LHCN-M2 (cell line): ENCODE data around the gene SCNN1G. TPM values are rescaled to one million over a fixed set of nuclear protein-coding genes. Genes with fewer than 3 reads are reported as not detected.
"Not testable (repeated sequence)": the region's sequence is repeated elsewhere in the genome, so short reads cannot be mapped to it uniquely, and the experiment has no call there.

Experiments
- DNase-seq: peaks from one replicate; pipeline ENCODE4 v3.0.0-alpha.2; 2012; ENCODE audit warnings: low read depth
- polyA plus RNA-seq: library from polyadenylated mRNA; unstranded; fragments of >200 nt; gene quantifications from one replicate; pipeline ENCODE4 v1.2.1, GENCODE V29; 2012; ENCODE audit warnings: missing spikeins
- total RNA-seq: library from RNA; depleted of rRNA; stranded (reverse); fragments of >200 nt; gene quantifications from 2 replicates; pipeline ENCODE4 v1.2.3, GENCODE V29; 2014; rRNA removed

Gene SCNN1G
- not detected in 2 replicates for total RNA-seq
- polyA plus RNA-seq = not detected

DNA sequence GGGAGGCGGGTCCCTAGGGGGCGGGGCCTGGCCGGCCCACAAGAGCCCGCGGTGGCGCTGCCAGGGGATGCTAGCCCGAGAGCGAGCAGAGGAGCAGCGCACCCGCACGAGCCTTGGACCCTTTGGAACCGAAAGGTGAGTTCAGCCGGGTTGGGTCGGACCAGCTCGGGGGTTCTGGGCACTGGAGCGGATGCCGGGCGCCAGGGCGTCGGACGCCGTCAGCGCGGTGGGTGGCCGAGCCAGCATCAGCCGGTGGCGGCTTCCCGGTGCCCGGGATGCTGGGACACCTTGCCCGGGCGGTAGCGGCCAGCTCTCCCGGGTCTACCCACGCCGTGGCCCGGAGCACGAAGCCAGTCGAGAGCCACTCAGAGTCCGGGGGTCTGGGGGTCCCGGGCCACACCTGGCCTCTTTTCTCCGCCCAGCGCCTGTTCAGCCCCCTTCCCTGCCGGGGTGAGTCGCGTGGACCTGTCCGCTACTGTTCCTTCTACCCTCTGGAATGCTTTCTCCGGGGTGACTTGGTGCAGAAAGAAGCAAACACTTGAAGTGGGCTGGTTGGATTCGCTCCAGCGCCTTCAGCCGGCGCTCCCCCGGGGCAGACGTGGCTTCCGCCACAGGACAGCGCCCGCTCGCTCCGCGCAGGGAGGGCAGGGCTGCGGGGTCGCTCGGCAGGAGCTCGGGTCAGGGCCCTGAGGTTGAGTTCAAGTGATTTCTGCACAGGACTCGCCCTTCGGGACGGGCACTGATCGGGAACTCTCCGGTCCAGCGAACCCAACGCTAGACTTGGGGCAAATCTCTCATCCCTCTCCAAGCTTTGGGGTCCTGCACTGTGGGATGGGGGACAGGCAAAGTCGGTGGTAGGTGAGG lies at the start of gene SCNN1G:
TSS of gene SCNN1G (plus strand) at position 67 of the 864 bp plus-strand sequence. CDS start 3,527 bp downstream, outside the sequence.
- no peak for DNase-seq

DNA sequence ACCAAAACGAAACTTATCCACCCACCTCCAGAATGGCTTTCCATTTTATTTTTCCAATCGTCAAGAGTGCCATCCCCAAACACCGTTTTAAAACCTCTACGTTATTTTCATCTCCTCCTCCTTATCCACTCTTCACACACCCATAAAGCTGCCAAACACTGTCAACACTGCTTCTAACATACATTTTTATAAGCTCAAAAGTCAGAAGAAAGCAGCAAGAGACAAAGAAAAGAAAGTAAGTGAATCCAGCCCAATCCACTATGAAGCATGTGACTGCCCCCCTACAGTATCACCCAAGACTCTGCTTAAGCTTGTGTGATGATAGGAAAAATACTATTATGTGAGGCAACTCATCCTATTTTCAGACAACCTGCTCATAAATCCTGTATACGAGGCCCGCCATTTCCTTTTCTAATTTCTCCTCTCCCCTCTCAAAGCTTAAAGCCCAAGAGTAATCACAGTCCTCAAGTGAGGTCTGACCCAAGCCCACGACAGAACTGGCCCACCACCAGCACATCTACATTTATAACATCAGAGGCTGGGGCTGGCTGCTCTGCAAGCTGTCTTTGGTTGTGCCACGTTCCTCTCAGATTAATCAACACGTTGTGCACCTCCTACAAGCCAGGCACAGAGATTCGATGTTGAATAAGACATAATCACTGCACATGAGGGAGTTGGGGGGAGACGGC lies 49.6 kb upstream of the SCNN1G start:
- DNase-seq = no peak

DNA sequence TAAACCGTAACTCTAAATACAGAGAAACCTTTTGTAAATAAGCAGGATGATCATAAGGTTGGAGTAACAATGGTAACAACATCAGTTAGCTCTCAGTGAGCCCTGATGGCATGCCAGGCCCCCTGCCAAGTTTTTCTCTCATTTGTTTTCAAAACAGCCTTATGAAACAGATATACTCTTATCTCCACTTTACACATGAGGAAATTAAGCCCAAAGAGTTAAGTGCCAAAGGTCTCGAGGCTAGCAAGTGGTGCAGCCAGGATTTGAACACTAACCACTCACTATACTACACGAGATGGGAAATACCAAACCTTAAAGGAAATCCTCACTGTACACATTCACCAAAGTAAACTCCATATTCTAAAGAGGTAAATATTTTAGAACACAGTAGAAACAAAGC lies 48.3 kb upstream of the SCNN1G start:
- DNase-seq = no peak

- DNase-seq = no peak
Observed at GRCh38 chr16:23137256-23137655, 45.3 kb upstream of the SCNN1G start.

DNA sequence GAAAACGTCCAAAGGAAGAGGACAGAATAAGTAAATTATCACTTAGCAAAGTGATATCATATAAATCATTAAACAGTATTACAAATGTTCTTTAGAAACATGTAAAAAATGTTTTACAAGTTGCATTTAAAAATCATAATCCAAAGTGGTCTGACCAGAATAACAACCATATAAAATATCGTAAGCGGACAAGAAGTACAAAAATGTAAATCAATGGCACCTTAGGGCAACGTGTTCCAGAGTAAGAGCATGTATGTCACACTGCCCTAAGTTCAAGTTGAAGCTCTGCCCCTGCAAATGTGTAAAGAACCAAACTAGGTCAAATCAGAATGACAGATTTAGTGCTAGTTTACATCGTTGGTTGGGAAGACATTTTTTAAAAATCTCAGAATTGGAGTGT lies 44.7 kb upstream of the SCNN1G start:
- DNase-seq = no peak

DNA sequence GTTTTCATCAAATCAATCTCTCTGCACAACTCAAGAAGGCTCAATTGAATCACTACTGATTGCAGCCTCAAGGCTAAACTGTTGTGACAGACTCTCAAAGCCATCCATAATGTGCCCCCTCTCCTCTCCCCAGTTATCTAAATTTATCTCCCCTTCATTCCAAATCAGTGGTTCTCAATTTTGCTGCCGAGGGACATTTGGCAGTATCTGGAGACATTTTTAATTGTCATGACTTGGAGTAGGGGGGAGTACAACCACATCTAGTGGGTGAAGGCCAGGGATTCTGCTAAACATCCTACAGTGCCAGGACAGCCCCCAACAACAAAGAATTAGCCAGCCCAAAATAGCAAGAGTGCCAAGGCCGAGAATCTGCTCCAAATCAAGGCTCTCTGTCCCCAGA lies 42.4 kb upstream of the SCNN1G start:
- no peak for DNase-seq

DNA sequence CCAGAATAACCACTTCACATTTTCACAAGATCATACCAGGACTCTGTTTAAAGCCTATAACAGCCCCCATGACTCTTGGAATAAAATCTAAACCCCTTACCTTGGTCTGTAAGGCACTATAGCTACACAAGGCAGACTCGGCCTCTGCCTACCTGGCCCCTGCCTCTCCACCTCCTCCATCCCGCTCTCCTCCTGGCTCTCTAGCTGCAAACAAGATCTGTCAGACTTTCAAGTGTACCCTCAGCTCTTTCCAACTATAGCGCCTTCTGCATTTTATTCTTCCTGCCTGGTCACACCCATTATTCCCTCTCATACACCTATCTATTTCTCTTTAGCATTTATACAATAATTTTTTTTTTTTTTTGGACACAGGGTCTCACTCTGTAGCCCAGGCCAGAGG lies 41.5 kb upstream of the SCNN1G start:
- DNase-seq = no peak

- no peak for DNase-seq
Observed at GRCh38 chr16:23141500-23141899, 41.0 kb upstream of the SCNN1G start.

DNA sequence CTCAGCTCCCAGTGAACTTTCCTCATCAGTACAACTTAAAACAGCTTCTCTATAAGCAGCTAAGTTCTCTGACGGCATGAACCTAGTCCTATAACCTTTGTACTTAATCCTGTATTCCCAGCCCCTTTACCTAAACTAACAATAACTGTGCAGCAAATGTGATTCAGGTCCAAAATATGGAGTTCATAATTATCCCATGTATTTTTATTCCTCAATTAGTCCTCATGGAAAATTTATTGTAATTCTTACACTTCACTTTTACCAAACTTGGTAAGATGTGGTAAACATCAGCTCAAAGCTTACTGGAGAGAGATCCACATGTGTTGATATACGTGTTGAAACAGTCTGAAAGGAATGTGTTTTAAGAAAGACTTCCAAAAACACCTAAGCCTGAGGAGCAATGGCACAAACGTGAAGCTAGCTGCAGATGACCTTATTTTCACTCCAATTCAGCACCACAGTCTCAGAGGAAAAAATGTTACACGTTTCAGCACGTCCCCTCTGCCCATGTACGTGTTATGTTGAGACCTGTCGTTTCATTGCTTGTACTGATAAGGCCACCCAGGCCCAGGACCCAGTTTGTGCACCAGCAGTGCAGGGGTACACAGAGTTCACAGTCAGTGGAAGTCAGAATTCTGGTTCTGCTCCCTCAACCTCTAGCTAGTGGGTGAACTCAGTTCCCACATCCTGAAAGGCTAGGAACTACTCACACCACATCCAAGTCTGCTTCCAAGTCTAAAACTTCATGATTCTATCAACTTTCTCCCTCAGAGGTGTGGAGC lies 40.4 kb upstream of the SCNN1G start:
- no peak for DNase-seq

GRCh38 chr16:23143391-23143790 lies 39.2 kb upstream of the SCNN1G start:
- no peak for DNase-seq

- DNase-seq = not testable (repeated sequence)
Observed at GRCh38 chr16:23144393-23144792, 38.2 kb upstream of the SCNN1G start.

GRCh38 chr16:23145186-23145585 lies 37.4 kb upstream of the SCNN1G start:
- DNase-seq = no peak

GRCh38 chr16:23145608-23146007 lies 36.9 kb upstream of the SCNN1G start:
- no peak for DNase-seq

GRCh38 chr16:23146877-23147601 lies 35.5 kb upstream of the SCNN1G start:
- DNase-seq = no peak

- DNase-seq = no peak
Observed at GRCh38 chr16:23147666-23148065, 34.9 kb upstream of the SCNN1G start.

GRCh38 chr16:23148166-23148512 lies 34.4 kb upstream of the SCNN1G start:
- no peak for DNase-seq

- DNase-seq = peak; percentile 43
Observed at GRCh38 chr16:23148513-23149266, 33.9 kb upstream of the SCNN1G start.

GRCh38 chr16:23149267-23149992 lies 33.1 kb upstream of the SCNN1G start, which contains the start of gene USP31:
TSS of gene USP31 (minus strand) at chr16:23149452. CDS start at chr16:23149270, 182 bp downstream.
- DNase-seq = peak; percentile 95

DNA sequence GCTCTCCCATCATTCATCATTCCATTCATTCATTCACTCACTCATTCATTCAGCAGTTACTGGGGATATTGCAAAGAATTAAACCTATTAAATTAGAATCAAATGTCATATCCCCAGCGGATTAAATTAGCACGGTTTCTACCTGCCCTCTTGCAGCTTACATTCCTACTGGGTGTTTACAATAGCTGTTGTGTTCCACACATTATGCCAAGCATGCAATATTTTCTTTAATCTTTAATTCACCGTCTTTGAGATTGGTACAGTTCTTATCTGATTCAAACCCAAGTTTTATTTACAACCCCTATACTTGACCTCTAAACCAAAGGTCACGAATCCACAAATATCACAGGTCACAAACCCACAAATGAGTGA lies 32.6 kb upstream of the SCNN1G start:
- DNase-seq = no peak
